HG02981 (cell line): ENCODE measurements around the gene GREB1L.
"Not testable (repeated sequence)": the region's sequence is repeated elsewhere in the genome, so short reads cannot be mapped to it uniquely, and the experiment has no call there.

Experiments used
- ATAC-seq: cut with Tn5 transposase; IDR thresholded peaks from one replicate; pipeline ENCODE4 v1.9.1; 2021; ENCODE audit warnings: mild to moderate bottlenecking, moderate library complexity; ENCODE audit not compliant: unreplicated experiment

The GREB1L gene

DNA sequence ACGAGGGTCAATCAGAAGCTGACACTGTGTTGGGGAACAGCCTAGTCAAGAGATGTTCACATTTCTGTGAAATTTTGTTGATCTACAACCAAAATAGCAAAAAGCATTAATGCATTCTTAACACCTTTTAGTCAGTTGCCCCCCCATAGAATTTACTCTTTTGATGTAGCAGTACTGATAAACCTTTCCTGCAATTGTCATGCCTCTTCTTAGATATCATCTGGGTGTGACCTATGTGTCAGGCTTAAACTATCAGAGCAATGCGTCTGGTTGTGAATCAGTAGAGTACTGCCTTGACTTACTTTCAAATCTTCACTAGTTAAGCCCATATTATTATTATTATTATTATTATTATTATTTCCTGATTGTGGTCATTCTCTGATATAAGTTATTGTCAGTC lies 61.9 kb downstream of the GREB1L start:
- no peak for ATAC-seq

DNA sequence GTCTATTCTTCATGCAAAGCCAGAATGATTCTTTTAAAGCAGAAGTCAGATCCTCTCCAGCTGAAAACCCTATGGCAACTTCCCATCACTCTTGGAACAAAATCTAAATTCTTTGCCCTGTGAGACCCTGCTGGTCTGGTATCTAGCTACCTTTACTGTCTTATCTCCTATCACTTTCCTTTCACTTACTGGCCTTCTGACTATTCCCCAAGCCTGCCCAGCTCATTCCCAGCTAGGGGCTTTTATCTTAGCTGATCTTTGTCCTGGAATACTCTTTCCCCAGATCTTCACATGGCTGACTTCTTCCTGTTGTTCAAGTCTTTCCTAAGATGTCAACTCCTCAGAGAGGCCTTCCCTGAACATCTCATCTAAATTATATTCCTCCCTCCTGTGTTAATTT lies 63.6 kb downstream of the GREB1L start:
- ATAC-seq, result no peak

DNA sequence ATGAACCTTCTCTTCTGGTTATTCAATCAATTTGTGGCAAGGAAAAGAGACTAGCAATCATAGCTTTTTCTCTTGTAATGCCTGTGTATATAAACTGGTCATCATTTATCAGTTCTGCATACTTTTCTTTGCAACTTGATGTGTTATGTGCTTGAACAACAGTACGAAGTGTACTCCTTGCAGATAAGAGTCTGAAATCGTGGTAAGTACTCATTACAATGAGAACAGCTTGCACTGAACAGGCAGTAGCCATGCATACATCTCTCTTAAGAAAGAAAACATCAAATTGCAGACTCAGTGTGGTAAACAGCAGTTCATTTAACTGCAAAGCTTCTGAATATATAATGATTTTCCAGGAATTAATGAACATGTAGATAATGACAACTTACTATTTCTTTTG lies 64.3 kb downstream of the GREB1L start:
- ATAC-seq, result no peak

DNA sequence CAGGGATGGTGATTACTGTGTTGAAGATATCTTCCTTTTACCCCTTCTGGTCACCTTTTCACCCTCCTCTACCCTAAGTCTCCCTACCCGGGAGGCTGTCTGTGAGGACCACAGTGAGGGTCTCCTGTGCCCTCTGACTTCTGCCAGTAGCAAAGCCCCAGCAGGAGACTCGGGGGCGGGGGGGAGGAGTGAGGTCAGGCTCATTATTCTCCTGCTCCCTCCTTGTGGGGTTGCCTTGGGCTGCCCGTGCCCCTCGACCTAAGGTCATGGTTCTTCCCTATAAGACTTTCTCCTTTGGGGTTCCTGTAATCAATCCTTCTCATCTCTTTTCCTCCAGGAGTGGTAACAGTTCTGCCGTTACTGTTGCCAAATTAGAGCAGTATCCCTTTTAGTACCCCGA lies 65.5 kb downstream of the GREB1L start:
- no peak for ATAC-seq

DNA sequence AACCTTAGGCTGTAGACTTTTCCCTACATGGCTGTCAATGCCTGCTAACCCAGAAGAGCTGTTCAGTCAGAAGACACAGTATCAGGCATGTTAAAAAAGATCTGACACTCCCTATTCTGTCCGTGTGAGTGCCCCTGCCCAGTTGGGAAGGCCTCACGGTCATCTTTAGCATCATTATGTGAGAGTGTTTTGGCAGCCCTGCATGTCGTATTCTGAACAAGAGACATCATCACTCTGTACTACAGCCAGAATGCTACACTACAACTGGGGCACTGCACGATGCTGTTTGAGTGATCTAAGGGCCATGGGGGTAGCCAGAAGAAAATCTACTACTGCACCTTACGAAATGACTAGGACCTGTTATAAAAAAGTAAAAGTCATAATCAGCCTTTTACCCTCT lies 67.2 kb downstream of the GREB1L start:
- ATAC-seq, result no peak

DNA sequence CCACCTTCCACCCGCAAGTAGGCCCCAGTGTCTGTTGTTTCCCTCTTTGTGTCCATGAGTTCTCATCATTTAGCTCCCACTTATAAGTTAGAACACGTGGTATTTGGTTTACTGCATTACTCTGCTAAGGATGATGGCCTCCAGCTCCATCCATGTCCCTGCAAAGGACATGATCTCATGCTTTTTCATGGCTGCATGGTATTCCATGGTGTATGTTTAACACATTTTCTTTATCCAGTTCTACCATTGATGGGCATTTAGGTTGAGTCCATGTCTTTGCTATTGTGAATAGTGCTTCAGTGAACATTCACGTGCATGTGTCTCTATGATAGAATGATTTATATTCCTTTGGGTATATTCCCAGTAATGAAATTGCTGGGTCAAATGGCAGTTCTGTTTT lies 69.9 kb downstream of the GREB1L start:
- ATAC-seq, result not testable (repeated sequence)

DNA sequence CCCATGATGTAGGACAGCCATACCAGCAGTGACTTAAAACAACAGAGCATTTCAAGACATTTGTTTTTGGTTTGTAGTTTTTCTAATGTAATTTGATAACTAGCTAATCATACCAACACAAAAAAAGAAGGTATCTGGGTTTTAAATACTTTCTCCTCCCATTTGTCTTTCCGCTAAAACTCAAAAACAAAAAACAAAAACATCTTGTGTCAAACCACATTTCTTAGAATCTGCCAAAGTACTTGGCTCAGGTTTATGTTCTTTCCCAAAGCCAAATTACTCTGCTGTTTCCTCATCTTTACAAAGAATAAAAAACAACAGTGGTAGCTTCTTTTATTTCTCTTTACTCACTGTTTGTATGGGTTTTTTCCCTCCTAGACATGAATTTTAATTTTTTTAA lies 71.5 kb downstream of the GREB1L start:
- ATAC-seq, result no peak

DNA sequence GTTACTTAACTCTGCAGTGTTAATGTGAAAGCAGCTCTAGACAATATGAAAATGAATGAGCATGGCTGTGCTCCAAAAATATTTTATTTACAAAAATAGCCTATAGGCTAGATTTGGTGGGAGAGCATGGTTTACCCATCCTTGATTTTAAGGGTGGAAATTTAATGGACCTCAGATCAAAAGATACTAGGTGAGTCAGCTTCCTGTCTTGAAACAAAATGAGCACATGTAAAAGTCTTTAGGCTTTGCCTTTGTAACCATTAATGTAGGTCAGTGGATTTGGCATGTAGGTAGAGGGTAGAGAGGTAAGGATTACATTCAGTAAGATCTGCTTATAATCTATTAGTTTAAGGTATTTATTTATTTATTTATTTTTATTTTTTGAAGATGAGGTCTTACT lies 72.7 kb downstream of the GREB1L start:
- no peak for ATAC-seq

DNA sequence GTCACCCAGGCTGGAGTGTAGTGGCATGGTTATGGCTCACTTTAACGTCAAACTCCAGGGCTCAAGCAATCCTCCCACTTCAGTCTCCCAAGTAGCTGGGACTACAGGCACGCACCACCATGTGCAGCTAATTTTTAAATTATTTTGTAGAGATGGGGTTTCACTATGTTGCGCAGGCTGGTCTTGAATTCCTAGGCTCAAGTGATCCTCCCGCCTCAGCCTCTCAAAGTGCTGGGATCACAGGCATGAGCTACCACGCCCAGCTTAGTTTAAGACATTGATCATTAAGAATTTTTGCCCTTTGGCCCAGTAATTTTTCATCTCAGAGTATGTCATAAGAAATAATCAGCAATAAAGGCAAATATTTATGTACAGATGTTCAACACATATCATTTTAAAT lies 73.1 kb downstream of the GREB1L start:
- ATAC-seq, result not testable (repeated sequence)

DNA sequence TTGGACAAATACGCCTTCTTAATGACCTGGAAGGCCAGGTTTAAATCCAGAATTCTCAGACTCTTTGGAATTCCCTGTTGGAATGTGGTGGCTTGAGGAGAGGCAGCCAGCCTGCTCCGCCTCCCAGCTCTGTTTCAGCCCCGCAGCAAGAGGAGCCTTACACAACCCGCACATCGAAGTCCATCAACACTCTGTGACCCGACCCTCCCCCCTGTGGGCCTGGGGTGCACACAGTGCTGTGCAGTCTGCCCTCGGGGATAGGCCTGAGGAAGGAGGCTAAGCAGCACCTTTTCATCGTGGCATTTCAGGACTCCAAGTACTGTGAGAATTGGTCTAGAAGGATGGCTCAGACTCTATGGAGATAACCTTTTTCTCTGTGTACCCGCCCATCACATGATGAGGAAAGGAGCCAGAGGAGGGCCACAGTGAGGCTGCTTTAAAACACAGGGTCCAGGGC lies 73.7 kb downstream of the GREB1L start:
- ATAC-seq, result no peak

DNA sequence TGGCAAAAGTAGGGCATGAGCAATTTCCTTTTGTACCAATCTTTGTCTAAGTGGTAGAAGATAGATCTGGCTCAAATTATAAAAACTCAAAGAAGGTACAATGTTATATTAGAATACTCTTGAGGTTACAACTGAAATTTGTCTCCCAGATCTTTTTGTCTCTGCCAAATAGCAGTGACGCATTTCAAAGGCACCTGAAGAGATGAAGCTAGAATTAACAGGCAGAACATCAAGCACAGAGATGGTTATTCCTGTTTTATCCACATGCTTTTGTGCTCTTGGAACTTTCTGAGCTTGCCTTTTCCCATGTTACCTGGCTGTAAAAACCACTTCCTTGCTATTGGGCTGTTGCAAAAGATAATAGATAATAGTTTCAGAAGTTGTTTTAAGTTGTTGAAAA lies 74.3 kb downstream of the GREB1L start:
- ATAC-seq, result no peak

DNA sequence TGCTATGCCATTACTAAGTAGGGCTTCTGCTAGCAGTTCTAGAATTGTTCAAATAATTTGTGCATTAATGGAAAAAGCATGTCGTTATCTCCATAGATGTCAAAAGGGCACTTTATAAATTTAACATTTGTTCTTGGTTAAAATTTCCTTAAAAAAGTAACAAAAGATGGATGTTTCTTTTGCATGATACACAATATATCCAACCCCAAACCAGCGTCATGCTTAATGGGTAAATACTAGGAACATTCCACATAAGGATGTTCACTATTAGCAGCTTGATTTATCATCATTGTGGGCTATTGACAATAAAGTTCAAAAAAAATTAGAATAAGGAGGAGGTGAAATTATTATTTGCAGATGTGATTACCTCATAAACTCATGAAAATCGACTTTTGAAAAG lies 79.7 kb downstream of the GREB1L start:
- ATAC-seq, result no peak

DNA sequence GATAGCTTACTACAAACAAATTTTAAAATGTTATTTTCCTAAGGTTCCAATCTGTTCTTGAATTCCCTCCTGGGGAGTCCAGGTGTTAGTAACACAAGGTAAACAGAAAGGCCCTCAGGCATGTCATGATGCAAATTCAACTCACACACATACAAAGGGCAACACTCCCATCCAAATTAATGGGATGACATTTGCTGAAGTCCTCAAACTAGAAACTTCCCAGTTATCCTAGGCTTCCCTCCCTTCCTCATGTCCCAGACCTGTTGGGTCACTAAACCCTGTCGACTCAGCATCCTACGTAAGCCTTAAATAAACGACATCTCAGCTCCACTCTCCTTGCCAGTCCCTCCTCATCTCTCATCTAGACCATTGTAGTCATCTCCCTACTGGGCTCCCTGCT lies 85.1 kb downstream of the GREB1L start:
- no peak for ATAC-seq

DNA sequence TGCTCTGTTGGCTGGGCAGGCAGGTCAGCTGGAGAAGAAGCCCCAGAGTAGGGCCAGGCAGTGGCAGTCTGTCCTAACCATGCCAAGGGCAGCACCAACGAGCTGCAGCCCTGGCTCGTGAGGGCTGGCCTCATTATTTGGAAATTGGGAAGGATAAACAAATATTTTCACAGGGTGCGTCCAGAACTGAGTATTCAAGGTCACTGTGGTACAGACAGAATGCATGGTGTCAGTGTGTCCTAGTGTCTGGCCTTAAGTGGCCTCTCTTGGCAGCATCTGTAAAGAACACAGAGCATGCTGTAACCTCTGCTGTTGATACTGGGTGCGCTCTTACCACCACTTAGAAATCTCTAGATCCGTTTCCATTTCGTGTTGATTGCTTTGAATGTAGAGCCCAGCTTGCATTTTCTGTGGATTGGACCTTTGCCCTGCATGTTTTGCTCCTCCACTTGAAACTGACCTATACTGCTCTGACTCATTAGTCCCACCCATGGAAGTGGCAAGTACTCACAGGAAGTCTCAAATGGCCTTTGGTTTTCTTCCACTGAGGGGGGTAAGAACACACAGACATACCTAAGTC lies 88.2 kb downstream of the GREB1L start:
- ATAC-seq, result no peak

DNA sequence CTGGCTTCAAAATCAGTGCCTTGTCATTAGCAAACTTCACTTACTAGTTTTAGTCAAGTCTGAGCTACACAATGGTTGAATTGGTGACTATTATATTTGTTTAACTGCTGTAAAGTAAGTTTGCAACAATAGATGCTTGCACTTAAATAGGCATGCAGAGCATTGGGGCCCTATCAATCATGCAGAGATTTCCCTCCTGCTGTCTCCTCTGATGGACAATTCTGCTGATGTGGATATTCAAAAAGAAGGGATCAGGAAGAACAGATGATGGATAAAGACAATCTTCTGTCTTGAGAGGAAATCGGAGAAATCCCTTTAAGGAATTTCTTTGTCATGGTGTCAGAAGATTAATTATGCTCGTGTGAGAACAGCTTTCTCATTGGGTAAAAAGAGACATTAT lies 89.0 kb downstream of the GREB1L start:
- ATAC-seq, result no peak

DNA sequence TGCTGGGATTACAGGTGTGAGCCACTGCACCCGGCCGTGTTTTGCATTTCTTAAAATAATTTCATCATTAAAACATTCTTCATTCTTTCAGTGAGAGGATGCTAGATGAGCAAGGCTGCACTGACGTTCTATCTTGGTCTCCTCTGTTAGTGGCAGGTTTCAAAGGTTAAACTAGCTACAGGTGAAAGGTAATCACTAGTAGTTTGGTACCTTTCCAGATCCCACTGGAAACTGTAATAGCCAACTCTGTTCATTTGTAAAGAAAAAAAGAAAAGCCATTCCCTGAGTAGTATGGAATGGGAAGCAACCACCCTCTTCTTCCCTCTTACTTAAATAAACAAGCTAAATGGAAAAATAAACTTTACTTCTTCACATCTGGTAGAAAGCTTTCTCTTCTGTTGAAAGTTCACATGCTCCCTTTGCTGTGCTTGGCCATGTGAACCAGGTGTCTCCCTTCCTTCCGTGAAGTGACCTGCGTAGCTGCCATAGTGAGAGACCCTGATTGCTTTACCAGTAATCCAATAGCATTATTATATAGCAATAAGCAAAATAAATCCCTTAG lies 94.0 kb downstream of the GREB1L start:
- ATAC-seq, result no peak

DNA sequence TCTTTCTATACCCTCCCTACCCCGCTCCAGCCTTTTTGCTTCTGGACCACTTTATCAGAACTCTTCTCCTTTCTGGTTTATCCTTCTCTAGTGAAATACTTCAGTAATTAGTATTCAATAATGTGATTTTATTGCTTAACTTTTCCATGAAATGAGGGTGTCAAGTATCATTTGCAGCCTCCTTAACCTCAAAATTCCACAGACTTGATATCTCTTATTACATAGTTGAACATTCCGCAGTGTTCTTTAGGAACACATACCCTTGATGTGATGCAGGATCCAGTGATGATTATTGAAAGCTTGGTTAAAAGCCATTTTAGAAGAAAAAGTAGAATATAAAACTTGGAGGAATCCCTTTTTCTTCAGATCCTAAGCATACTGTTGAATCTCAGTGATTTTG lies 94.8 kb downstream of the GREB1L start:
- no peak for ATAC-seq

DNA sequence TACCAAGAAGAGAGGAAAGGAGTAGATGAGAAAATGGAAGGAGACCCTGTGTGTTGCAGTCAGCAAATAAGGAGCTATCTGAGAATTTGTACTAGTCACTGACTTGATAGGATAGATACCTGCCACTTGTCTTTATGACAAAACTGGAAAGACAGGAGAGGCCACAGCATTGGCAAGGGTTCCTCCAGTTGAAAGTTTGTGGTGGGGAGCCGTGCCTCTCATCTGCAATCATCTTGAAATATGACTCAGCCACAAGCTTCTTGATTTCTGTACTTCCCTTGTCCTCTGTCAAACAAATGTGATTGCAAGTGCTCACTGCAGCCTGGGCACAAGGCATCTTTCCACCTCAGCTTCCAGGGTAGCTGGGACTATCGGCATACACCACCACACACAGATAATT lies 99.1 kb downstream of the GREB1L start:
- ATAC-seq, result no peak

DNA sequence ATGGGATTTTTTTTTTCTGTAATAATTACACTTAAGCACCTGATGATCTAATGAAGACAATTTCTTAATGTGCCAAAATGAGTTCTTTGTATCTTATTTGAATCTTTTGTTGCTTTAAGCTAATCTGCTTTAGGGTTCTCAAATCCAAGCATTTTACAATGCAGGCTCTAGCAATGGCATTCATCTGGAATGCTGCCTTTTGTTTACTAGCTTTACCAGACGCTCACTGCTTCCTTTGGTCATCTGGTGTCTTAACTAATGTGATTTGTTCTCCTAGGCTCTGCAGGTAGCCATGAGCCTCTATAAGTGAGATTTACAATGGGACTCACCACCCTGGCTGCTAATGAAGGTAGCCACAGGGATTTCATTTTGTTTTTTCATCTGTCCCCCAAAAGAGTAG lies 100.3 kb downstream of the GREB1L start:
- ATAC-seq, result no peak

DNA sequence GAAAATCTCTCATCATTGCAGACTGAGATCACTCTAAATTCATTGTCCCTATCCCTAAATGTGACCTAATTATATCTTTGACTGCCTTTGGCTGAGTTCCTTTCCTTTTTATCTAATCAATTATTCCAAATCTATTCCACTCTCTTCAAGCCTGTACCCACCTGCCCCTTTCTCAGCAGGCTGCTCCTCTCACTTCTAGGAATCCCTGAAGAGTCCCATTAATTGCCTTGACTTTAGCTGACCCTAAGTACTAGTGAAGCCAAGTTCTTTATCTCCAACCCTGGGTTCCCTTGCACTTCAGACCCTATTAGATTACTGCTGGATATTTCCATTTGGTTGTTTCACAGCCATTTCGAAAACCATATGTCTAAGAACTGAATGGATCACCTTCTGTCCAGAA lies 102.8 kb downstream of the GREB1L start:
- ATAC-seq, result no peak

DNA sequence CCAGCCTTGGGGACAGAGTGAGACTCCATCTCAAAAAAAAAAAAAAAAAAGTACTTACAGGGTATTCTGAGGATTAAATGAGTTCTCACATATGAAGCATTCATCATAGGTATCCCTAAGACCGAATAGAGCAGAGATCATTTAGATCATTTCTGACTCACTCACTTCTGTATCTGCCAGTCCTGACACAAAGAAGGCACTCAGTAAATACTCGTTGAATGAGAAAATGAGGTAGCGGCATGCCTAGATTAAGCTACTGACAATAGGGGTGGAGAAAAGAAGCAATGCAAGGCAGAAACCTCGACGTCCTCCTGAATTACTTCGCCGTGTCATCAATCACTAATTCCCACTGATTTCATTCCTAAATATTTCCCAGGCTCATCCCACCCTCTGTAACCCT lies 103.8 kb downstream of the GREB1L start:
- ATAC-seq, result no peak

DNA sequence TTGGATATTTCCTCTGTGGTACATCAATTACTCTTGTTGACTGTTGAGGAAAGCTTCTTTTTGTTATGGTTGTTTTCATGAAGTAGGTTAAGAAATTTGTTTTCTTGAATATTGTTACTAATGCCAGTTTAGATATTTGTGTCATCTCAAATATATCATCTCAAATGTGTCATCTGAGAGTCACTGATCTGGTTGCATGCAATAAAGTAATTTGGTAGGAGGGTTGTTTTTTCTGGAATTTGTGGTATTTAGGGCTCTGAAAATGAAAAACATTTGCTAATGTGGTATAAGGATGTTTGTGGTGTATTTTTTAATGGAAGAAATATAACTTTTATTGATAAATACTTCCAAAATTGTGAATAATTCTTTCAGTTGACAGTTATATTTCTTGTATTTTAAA lies 117.7 kb downstream of the GREB1L start:
- ATAC-seq, result no peak

DNA sequence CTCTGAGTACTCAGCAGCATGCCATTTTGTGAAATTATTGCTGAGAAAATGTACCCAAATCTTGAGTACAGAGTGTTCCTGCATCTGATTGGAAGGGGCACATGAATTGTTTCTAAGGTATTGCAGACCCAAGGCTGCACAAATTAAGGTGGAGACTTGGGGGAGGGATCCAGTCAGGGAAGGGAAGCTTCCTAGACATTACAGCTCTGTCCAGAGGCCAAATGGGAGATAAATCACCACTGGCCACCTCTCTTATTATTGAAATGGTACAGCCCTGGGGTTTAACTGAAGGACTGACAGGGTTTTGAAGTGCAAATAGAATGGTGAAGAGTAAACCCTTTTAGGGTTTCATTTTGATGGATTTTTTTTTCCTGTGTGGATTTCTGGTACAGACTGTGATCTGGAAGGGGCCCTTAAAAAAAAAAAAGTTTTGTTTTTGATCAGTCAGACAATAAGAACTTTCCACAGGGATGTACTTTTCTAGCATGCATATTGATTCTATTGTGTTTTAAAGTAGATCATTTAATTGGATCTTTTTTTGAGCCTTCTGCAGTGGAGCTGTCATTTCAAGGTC lies 119.4 kb downstream of the GREB1L start:
- ATAC-seq, result no peak
